Body of pancreas (tissue), 4 donors: ENCODE measurements around the gene CHD6. TPM values are rescaled to one million over a fixed set of nuclear protein-coding genes. Genes with fewer than 3 reads are reported as not detected.

ENCODE experiments used
- ATAC-seq: fragments of 150-250 bp; one replicate; pipeline ENCODE4 v1.9.1; 2016
- DNase-seq, 4 donors: peaks; one replicate each; pipeline ENCODE4 v3.0.0-alpha.2; 2019
- H3K27ac ChIP-seq, 4 donors: fragments of 200-600 bp; sonication (generic); 1 replicate in 3 of 4; 2 replicates in 1 of 4; pipeline versions ENCODE4 v1.5.1 to v1.6.1; 2016 to 2019; ENCODE audit warnings: mild to moderate bottlenecking in 1 of 4, mixed read lengths in 1 of 4, moderate library complexity in 1 of 4
- H3K27me3 ChIP-seq, 2 donors: fragments of 200-600 bp; sonication (generic); one replicate each; pipeline ENCODE4 v1.6.0; 2016; ENCODE audit warnings: mild to moderate bottlenecking in 1 of 2
- H3K36me3 ChIP-seq, 2 donors: fragments of 200-600 bp; sonication (generic); replicated peaks in 1 of 2; 2 replicates each; pipeline ENCODE4 v1.5.1; 2016; ENCODE audit warnings: low read depth in 2 of 2; ENCODE audit not compliant: insufficient read depth in 1 of 2
- H3K4me1 ChIP-seq: fragments of 200-600 bp; sonication (generic); one replicate; pipeline ENCODE4 v1.6.0; 2016
- H3K4me3 ChIP-seq, 2 donors: fragments of 200-600 bp; sonication (generic); 1 replicate in 1 of 2; 2 replicates in 1 of 2; pipeline ENCODE4 v1.5.1; 2016 to 2019
- H3K9me3 ChIP-seq, 3 donors: fragments of 200-600 bp; sonication (generic); 1 replicate in 2 of 3; 2 replicates in 1 of 3; pipeline ENCODE4 v1.5.1; 2016
- CTCF ChIP-seq, 7 experiments: fragments of 450-650 bp in 4 of 7; fragments of 200-600 bp in 3 of 7; sonication (generic) in 3 of 7; IDR thresholded peaks; one replicate each; pipeline ENCODE4 v1.5.1; 2016 to 2019; ENCODE audit warnings: antibody characterized with exemption in 7 of 7
- POLR2A ChIP-seq, 3 donors: fragments of 450-650 bp; IDR thresholded peaks; one replicate each; pipeline ENCODE4 v1.6.1; 2016; ENCODE audit warnings: antibody characterized with exemption in 3 of 3, mild to moderate bottlenecking in 2 of 3
- WGBS, 2 donors: methylation state at CpG; one replicate each; pipeline ENCODE4 v1.1.5; 2017; 5-methylcytosine and 5-hydroxymethylcytosine counted together
- intact Hi-C: fragments of 100-400 bp; cut with DNase I; formaldehyde crosslinking; loops from one replicate; pipeline ENCODE4 v1.15.1; 2023
- total RNA-seq, 2 donors: library from RNA; depleted of rRNA; stranded (reverse); fragments of >200 nt; gene quantifications; one replicate each; pipeline ENCODE4 v1.1.0, GENCODE V29; 2016

CHD6 gene
- total RNA-seq, 2 donors from 2014 or later = 21.8 to 43.5 TPM

GRCh38 chr20:41482647-41483552 is 135.3 kb downstream of the CHD6 start:
- DNase-seq (no peak), ATAC-seq (no peak)
- 74 to 80% methylated on average over 6 of the region's 6 CpGs for WGBS, 2 donors
- H3K4me1 ChIP-seq = no peaks in the 10 kb centered on the region
- no peak overlapping the region for H3K4me3 ChIP-seq
- H3K27ac ChIP-seq = no peak overlapping the region
- no peaks in the 10 kb centered on the region for H3K27me3 ChIP-seq
- peaks cover 0 to 8% of the 10 kb centered on the region in 2 donors for H3K36me3 ChIP-seq
- intact Hi-C loops = no loop called here
- TF ChIP-seq POLR2A (IDR thresholded peaks at IDR 0.05) = no peak
- TF ChIP-seq CTCF (IDR thresholded peaks at IDR 0.05) = no peak
- H3K9me3 ChIP-seq = no peaks in the 10 kb centered on the region

DNA sequence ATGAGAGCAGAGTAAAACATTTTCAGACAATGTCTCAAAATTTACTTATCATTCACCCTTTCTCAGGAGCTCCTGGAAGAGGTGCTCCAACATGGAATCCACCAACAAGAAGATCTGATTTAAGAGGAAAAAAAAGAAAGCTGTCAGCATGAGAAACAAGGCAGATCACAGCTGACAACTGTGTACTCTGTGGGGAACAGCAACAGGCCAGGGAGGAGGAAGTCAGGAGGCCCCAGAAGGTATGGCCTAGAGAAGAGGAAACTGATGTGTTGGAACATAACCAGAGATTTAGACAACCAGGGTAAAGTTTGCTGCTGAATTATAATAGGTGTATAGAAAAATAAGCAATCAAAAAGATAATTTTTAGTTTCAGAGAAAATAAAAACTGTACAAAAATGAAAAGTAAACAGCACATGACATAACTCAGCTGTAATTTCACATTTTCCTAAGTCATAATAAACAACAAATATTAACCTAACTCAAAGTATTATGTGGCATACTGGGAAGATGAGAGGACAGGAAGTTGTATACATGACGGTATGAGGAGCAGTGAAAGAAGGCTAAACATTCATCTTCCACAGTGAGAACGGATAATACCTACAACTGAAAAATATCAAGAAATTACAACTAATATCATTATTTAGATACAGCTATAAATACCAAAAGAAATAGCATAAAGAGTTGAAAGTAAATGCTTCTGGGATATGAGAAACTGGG is 138.0 kb downstream of the CHD6 start:
- peak overlapping the region in 1 of 4 donors; percentile 1 for H3K27ac ChIP-seq
- ATAC-seq = no peak

DNA sequence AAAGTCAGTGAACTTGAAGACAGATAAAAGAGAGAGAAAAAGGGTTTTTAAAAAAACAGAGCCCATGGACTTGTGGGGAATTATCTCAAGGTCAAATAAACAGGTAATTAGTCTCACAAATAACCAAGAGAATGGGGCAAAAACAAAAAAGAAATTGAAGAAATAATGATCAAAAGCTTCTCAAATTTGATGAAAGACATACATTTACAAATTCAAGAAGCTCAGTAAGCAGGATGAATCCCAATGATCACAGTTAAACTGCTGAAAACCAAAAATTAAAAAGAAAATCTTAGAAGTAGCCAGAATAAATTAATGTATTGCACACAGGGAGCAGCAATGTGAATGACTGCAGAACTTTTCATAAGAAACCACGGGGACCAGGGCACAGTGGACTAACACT is 139.1 kb downstream of the CHD6 start:
- no peak overlapping the region for H3K4me3 ChIP-seq
- WGBS, 2 donors = 94 to 96% methylated on average over 1 of the region's 1 CpG
- H3K4me1 ChIP-seq = peaks cover 28% of the 10 kb centered on the region
- TF ChIP-seq CTCF (IDR thresholded peaks at IDR 0.05) = no peak
- no peaks in the 10 kb centered on the region for H3K36me3 ChIP-seq
- H3K27me3 ChIP-seq = no peaks in the 10 kb centered on the region
- no peaks in the 10 kb centered on the region for H3K9me3 ChIP-seq
- intact Hi-C loops = no loop called here
- ATAC-seq (no peak), DNase-seq (no peak)
- no peak overlapping the region for H3K27ac ChIP-seq

More for the DNA sequence above, 138.0 kb downstream of the CHD6 start:
- no peak for DNase-seq
- no peaks in the 10 kb centered on the region for H3K9me3 ChIP-seq
- H3K27me3 ChIP-seq = no peaks in the 10 kb centered on the region
- H3K4me1 ChIP-seq = peaks cover 18% of the 10 kb centered on the region
- WGBS, 2 donors = 75 to 82% methylated on average over 2 of the region's 2 CpGs
- no peak overlapping the region for H3K4me3 ChIP-seq
- H3K36me3 ChIP-seq = no peaks in the 10 kb centered on the region
- intact Hi-C loops = no loop called here
- TF ChIP-seq CTCF (IDR thresholded peaks at IDR 0.05) = no peak
- TF ChIP-seq POLR2A (IDR thresholded peaks at IDR 0.05) = no peak

DNA sequence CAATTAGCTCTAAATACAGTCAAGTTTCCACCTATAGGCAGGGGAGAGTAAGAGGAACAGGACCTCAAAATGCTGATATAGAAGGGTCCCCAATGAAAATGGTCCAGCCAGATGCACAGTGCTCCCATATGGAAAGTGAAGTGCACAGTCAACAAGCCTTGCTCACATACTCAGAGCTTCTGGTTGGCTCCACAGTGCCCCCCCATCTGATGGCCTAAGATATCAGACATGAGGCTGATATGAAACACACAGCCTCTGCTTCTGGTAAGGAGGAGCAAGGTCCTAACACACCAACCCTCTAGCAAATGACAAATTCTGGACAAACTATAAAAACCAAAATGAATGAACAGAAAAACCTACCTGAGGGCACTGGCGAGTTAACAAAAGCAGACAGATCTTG is 140.2 kb downstream of the CHD6 start:
- no peak for DNase-seq
- ATAC-seq = no peak
- 79 to 100% methylated on average over 1 of the region's 1 CpG for WGBS, 2 donors

More for the DNA sequence above, 140.2 kb downstream of the CHD6 start:
- peaks cover 28% of the 10 kb centered on the region for H3K4me1 ChIP-seq
- peaks cover 0 to 1% of the 10 kb centered on the region in 2 donors for H3K36me3 ChIP-seq
- no peaks in the 10 kb centered on the region for H3K9me3 ChIP-seq
- H3K27ac ChIP-seq = no peak overlapping the region
- no peak overlapping the region for H3K4me3 ChIP-seq
- intact Hi-C loops = no loop called here
- H3K27me3 ChIP-seq = no peaks in the 10 kb centered on the region
- no peak for TF ChIP-seq POLR2A (IDR thresholded peaks at IDR 0.05)
- TF ChIP-seq CTCF (IDR thresholded peaks at IDR 0.05) = no peak
